AG10803 (cell line): Measurements from ENCODE around the gene DPM1.

Experiments
- DNase-seq: peaks from one replicate; pipeline ENCODE4 v3.0.0; 2010; ENCODE audit warnings: low read depth
- H3K4me3 ChIP-seq: 2 replicates; pipeline ENCODE4 v1.5.1; 2011; ENCODE audit warnings: mild to moderate bottlenecking, low read length, control low read depth
- CTCF ChIP-seq: conservative IDR thresholded peaks from 2 replicates; pipeline ENCODE4 v1.5.1; 2011; ENCODE audit warnings: mild to moderate bottlenecking, low read length, control low read depth, inconsistent platforms

Gene DPM1

DNA sequence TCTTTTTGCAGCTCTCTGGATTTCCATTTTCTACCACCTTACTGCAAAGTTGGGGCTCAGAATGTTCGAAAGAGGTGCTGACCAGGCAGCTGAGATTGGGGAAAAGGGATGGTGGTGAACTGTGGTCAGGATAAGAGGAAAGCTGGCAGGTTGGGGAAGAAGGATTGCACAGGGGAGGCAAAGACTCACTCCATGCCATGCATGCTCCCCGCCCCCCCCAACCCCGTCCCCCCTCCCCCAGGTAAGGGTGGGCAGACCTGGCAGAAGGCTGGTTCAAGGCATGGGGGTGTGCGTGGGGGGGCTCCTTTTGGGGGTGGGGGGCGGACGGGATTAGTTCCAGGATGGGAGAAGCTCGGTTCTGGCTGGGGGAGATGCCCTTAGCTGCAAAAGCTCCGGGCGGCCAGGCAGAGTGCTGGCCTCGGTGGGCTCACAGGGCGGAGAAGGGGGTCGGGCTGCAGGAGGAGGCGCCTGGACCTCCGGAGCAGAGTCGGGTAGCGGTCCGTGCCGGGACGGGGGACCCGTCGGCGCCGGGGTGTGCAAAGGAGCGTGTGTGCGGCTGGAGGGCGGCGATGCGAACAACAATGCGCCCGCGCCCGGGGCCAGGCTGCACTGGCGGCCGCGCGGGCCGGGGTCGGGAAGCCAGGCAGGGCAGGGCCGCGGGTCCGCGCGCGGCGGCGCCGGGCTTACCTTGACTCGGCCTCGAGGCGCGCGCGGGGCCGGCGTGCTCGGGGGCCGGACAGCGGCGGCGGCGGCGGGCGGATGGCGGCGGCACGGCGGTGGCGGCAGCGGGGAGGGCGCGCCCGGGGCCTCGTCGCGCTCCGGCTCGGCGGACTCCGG is 28.0 kb downstream of the DPM1 start:
- peak overlapping the region; percentile 66 for H3K4me3 ChIP-seq
- no peak for DNase-seq
- no peak for TF ChIP-seq CTCF

- peak overlapping the region; percentile 66 for H3K4me3 ChIP-seq
- DNase-seq, result peak; percentile 95
- peak; percentile 93 for TF ChIP-seq CTCF
These were observed 28.8 kb downstream of the DPM1 start for GRCh38 chr20:50929299-50930138.

DNA sequence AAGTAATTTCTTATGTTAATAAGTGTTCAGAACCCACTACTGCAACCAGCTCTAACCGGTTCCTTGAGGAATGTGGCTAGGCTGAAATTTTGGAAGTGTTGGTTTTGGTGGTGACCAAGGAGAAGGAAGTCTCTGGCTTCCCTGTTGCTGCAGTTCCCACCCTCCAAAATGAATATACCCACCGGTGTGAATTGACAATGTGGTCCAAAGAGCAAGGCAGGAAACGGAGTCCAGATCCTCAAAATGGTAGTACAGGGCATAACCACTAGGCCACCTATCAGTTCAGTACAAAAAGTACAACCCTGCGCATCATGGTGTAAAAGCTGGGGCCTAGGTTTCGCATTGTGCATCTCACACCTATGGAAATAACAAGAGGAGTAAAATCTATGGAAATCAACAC is 29.9 kb downstream of the DPM1 start:
- no peak for DNase-seq
- TF ChIP-seq CTCF, result peak; percentile 10; the same call in 1 of the 2 replicates
- peak overlapping the region; percentile 66 for H3K4me3 ChIP-seq

- TF ChIP-seq CTCF, result no peak
- H3K4me3 ChIP-seq, result no peak overlapping the region
- DNase-seq, result no peak
These were observed 31.8 kb downstream of the DPM1 start for GRCh38 chr20:50926530-50926929.

- TF ChIP-seq CTCF, result no peak
- no peak overlapping the region for H3K4me3 ChIP-seq
- peak; percentile 60 for DNase-seq
These were observed 33.9 kb downstream of the DPM1 start for GRCh38 chr20:50924261-50924920.

GRCh38 chr20:50921803-50922501 is 36.4 kb downstream of the DPM1 start:
- no peak overlapping the region for H3K4me3 ChIP-seq

More at GRCh38 chr20:50921803-50922501, 36.4 kb downstream of the DPM1 start:
- TF ChIP-seq CTCF, result no peak
- DNase-seq, result no peak
